Measurements from ENCODE around the gene TRIM2.

Gene TRIM2

GRCh38 chr4:153206534-153206933 is 2.3 kb downstream of the TRIM2 start:
- no peak overlapping the region for H3K23ac ChIP-seq (ENCODE audit: low read depth, low read length, poor library complexity)
- no peak overlapping the region for H3K4me2 ChIP-seq (ENCODE audit: insufficient read depth, low read length, poor library complexity, severe bottlenecking)
- no peaks in the 10 kb centered on the region for H3K9me3 ChIP-seq (replicated peaks in 1 of 2; ENCODE audit: control insufficient read depth in 2 of 2, insufficient read depth in 1 of 2, low read depth in 1 of 2, low read length in 2 of 2)
- no peak overlapping the region for H3K18ac ChIP-seq (ENCODE audit: low read length)
- peaks cover 0 to 12% (median 0%) of the 10 kb centered on the region in 3 experiments for H3K27me3 ChIP-seq (ENCODE audit: control insufficient read depth in 3 of 3, insufficient read depth in 3 of 3, low read depth in 1 of 3, low read length in 3 of 3)
- no peak overlapping the region for H3K14ac ChIP-seq (ENCODE audit: low read length)
- no peak overlapping the region for H2BK120ac ChIP-seq (ENCODE audit: low read depth, low read length)
- H4K8ac ChIP-seq (ENCODE audit: low read depth, low read length) = no peak overlapping the region
- H3K9ac ChIP-seq (ENCODE audit: low read depth, low read length, poor library complexity) = no peak overlapping the region
- no CpG with 5 or more reads among the region's 5 CpGs for WGBS, 2 donors (ENCODE audit: extremely low coverage in 2 of 2, insufficient read length in 2 of 2, insufficient replicate concordance in 1 of 2)
- no peak overlapping the region for H2AFZ ChIP-seq (ENCODE audit: low read length)
- DNase-seq (ENCODE audit: low spot score) = peak; percentile 49
- no peak overlapping the region for H2BK12ac ChIP-seq (ENCODE audit: low read length)
- no peak overlapping the region for H4K91ac ChIP-seq (ENCODE audit: low read depth, low read length, poor library complexity)
- H2BK15ac ChIP-seq (ENCODE audit: low read length) = no peak overlapping the region
- H2BK5ac ChIP-seq (ENCODE audit: low read length) = no peak overlapping the region
- H3K4me3 ChIP-seq (ENCODE audit: low read length in 2 of 2) = peak overlapping the region in 1 of 2 donors; percentile 62
- no peaks in the 10 kb centered on the region for H3K79me1 ChIP-seq (ENCODE audit: low read depth, low read length)
- H3K4ac ChIP-seq (ENCODE audit: low read length) = no peak overlapping the region
- H3K27ac ChIP-seq (replicated peaks; ENCODE audit: low read length) = no peak overlapping the region
- peaks cover 0 to 12% of the 10 kb centered on the region in 2 donors for H3K36me3 ChIP-seq (replicated peaks in 1 of 2; ENCODE audit: control insufficient read depth in 2 of 2, insufficient read depth in 2 of 2, low read length in 2 of 2)
- H2AK5ac ChIP-seq (ENCODE audit: low read depth, low read length) = no peak overlapping the region
- H3K4me1 ChIP-seq (ENCODE audit: control insufficient read depth in 2 of 2, insufficient read depth in 1 of 2, low read depth in 1 of 2, low read length in 2 of 2) = peaks cover 28 to 51% of the 10 kb centered on the region in 2 donors

- Histone ChIP-seq H3K4ac (ENCODE audit: low read length) (no peak overlapping the region), H4K91ac (ENCODE audit: low read depth, low read length, poor library complexity) (no peak overlapping the region), H3K9ac (ENCODE audit: low read depth, low read length, poor library complexity) (no peak overlapping the region), H3K27me3 (ENCODE audit: control insufficient read depth in 3 of 3, insufficient read depth in 3 of 3, low read depth in 1 of 3, low read length in 3 of 3) (peaks cover 0 to 12% (median 0%) of the 10 kb centered on the region in 3 experiments), H3K4me1 (ENCODE audit: control insufficient read depth in 2 of 2, insufficient read depth in 1 of 2, low read depth in 1 of 2, low read length in 2 of 2) (peaks cover 28 to 54% of the 10 kb centered on the region in 2 donors), H3K27ac (replicated peaks; ENCODE audit: low read length) (no peak overlapping the region), H2BK5ac (ENCODE audit: low read length) (no peak overlapping the region), H3K18ac (ENCODE audit: low read length) (no peak overlapping the region), H3K79me1 (ENCODE audit: low read depth, low read length) (no peaks in the 10 kb centered on the region), H3K4me3 (ENCODE audit: low read length in 2 of 2) (peak overlapping the region in 1 of 2 donors; percentile 14), H3K4me2 (ENCODE audit: insufficient read depth, low read length, poor library complexity, severe bottlenecking) (no peak overlapping the region), H3K23ac (ENCODE audit: low read depth, low read length, poor library complexity) (no peak overlapping the region), H4K8ac (ENCODE audit: low read depth, low read length) (no peak overlapping the region), H2AFZ (ENCODE audit: low read length) (no peak overlapping the region), H2BK12ac (ENCODE audit: low read length) (no peak overlapping the region), H3K14ac (ENCODE audit: low read length) (no peak overlapping the region), H2BK15ac (ENCODE audit: low read length) (no peak overlapping the region), H3K36me3 (replicated peaks in 1 of 2; ENCODE audit: control insufficient read depth in 2 of 2, insufficient read depth in 2 of 2, low read length in 2 of 2) (peaks cover 0 to 12% of the 10 kb centered on the region in 2 donors), H2BK120ac (ENCODE audit: low read depth, low read length) (no peak overlapping the region), H3K9me3 (replicated peaks in 1 of 2; ENCODE audit: control insufficient read depth in 2 of 2, insufficient read depth in 1 of 2, low read depth in 1 of 2, low read length in 2 of 2) (no peaks in the 10 kb centered on the region), H2AK5ac (ENCODE audit: low read depth, low read length) (no peak overlapping the region)
- DNase-seq (ENCODE audit: low spot score) = no peak
- WGBS, 2 donors (ENCODE audit: extremely low coverage in 2 of 2, insufficient read length in 2 of 2, insufficient replicate concordance in 1 of 2) = no CpG with 5 or more reads among the region's 8 CpGs
These were observed 2.8 kb downstream of the TRIM2 start for GRCh38 chr4:153207027-153207426.

GRCh38 chr4:153207567-153207966 is 3.3 kb downstream of the TRIM2 start:
- Histone ChIP-seq H2BK15ac (ENCODE audit: low read length) (no peak overlapping the region), H3K4me1 (ENCODE audit: control insufficient read depth in 2 of 2, insufficient read depth in 1 of 2, low read depth in 1 of 2, low read length in 2 of 2) (peaks cover 28 to 60% of the 10 kb centered on the region in 2 donors), H3K4me3 (ENCODE audit: low read length in 2 of 2) (no peak overlapping the region), H3K4me2 (ENCODE audit: insufficient read depth, low read length, poor library complexity, severe bottlenecking) (no peak overlapping the region), H3K36me3 (replicated peaks in 1 of 2; ENCODE audit: control insufficient read depth in 2 of 2, insufficient read depth in 2 of 2, low read length in 2 of 2) (peaks cover 0 to 12% of the 10 kb centered on the region in 2 donors), H3K27ac (replicated peaks; ENCODE audit: low read length) (no peak overlapping the region), H3K79me1 (ENCODE audit: low read depth, low read length) (no peaks in the 10 kb centered on the region), H3K23ac (ENCODE audit: low read depth, low read length, poor library complexity) (no peak overlapping the region), H2AK5ac (ENCODE audit: low read depth, low read length) (no peak overlapping the region), H2BK5ac (ENCODE audit: low read length) (no peak overlapping the region), H3K18ac (ENCODE audit: low read length) (no peak overlapping the region), H2AFZ (ENCODE audit: low read length) (no peak overlapping the region), H4K91ac (ENCODE audit: low read depth, low read length, poor library complexity) (no peak overlapping the region), H2BK120ac (ENCODE audit: low read depth, low read length) (no peak overlapping the region), H2BK12ac (ENCODE audit: low read length) (no peak overlapping the region), H3K4ac (ENCODE audit: low read length) (no peak overlapping the region), H4K8ac (ENCODE audit: low read depth, low read length) (no peak overlapping the region), H3K9me3 (replicated peaks in 1 of 2; ENCODE audit: control insufficient read depth in 2 of 2, insufficient read depth in 1 of 2, low read depth in 1 of 2, low read length in 2 of 2) (no peaks in the 10 kb centered on the region), H3K9ac (ENCODE audit: low read depth, low read length, poor library complexity) (no peak overlapping the region), H3K14ac (ENCODE audit: low read length) (no peak overlapping the region), H3K27me3 (ENCODE audit: control insufficient read depth in 3 of 3, insufficient read depth in 3 of 3, low read depth in 1 of 3, low read length in 3 of 3) (peaks cover 0 to 12% (median 0%) of the 10 kb centered on the region in 3 experiments)
- no peak for DNase-seq (ENCODE audit: low spot score)
- WGBS, 2 donors (ENCODE audit: extremely low coverage in 2 of 2, insufficient read length in 2 of 2, insufficient replicate concordance in 1 of 2) = no CpG with 5 or more reads among the region's 7 CpGs

- no peak for DNase-seq (ENCODE audit: low spot score)
- no peak overlapping the region for H2BK12ac ChIP-seq (ENCODE audit: low read length)
- H3K36me3 ChIP-seq (replicated peaks in 1 of 2; ENCODE audit: control insufficient read depth in 2 of 2, insufficient read depth in 2 of 2, low read length in 2 of 2) = peaks cover 0 to 12% of the 10 kb centered on the region in 2 donors
- no peak overlapping the region for H2BK15ac ChIP-seq (ENCODE audit: low read length)
- H3K14ac ChIP-seq (ENCODE audit: low read length) = no peak overlapping the region
- no peaks in the 10 kb centered on the region for H3K9me3 ChIP-seq (replicated peaks in 1 of 2; ENCODE audit: control insufficient read depth in 2 of 2, insufficient read depth in 1 of 2, low read depth in 1 of 2, low read length in 2 of 2)
- H4K8ac ChIP-seq (ENCODE audit: low read depth, low read length) = no peak overlapping the region
- H4K91ac ChIP-seq (ENCODE audit: low read depth, low read length, poor library complexity) = no peak overlapping the region
- H3K4me3 ChIP-seq (ENCODE audit: low read length in 2 of 2) = no peak overlapping the region
- no peak overlapping the region for H2AK5ac ChIP-seq (ENCODE audit: low read depth, low read length)
- no peak overlapping the region for H3K18ac ChIP-seq (ENCODE audit: low read length)
- no peak overlapping the region for H3K4ac ChIP-seq (ENCODE audit: low read length)
- no CpG with 5 or more reads among the region's 5 CpGs for WGBS, 2 donors (ENCODE audit: extremely low coverage in 2 of 2, insufficient read length in 2 of 2, insufficient replicate concordance in 1 of 2)
- no peak overlapping the region for H2AFZ ChIP-seq (ENCODE audit: low read length)
- no peak overlapping the region for H3K4me2 ChIP-seq (ENCODE audit: insufficient read depth, low read length, poor library complexity, severe bottlenecking)
- no peak overlapping the region for H2BK5ac ChIP-seq (ENCODE audit: low read length)
- peaks cover 24 to 67% of the 10 kb centered on the region in 2 donors for H3K4me1 ChIP-seq (ENCODE audit: control insufficient read depth in 2 of 2, insufficient read depth in 1 of 2, low read depth in 1 of 2, low read length in 2 of 2)
- H3K27ac ChIP-seq (replicated peaks; ENCODE audit: low read length) = no peak overlapping the region
- H3K27me3 ChIP-seq (ENCODE audit: control insufficient read depth in 3 of 3, insufficient read depth in 3 of 3, low read depth in 1 of 3, low read length in 3 of 3) = peaks cover 0 to 12% (median 0%) of the 10 kb centered on the region in 3 experiments
- no peaks in the 10 kb centered on the region for H3K79me1 ChIP-seq (ENCODE audit: low read depth, low read length)
- no peak overlapping the region for H3K23ac ChIP-seq (ENCODE audit: low read depth, low read length, poor library complexity)
- no peak overlapping the region for H3K9ac ChIP-seq (ENCODE audit: low read depth, low read length, poor library complexity)
- H2BK120ac ChIP-seq (ENCODE audit: low read depth, low read length) = no peak overlapping the region
These were observed 5.2 kb downstream of the TRIM2 start for GRCh38 chr4:153209410-153209809.
